Transverse colon (tissue), 4 donors: ENCODE results near the gene EFNA1. TPM values are rescaled to one million over a fixed set of nuclear protein-coding genes. Genes with fewer than 3 reads are reported as not detected.

Experiments
- DNase-seq: peaks from one replicate; pipeline ENCODE4 v3.0.0-alpha.2; 2019
- H3K27ac ChIP-seq, 4 donors: fragments of 200-600 bp; sonication (generic); 2 replicates each; pipeline ENCODE4 v1.5.1; 2016 to 2018; ENCODE audit warnings: inconsistent platforms in 4 of 4
- H3K27me3 ChIP-seq: fragments of 200-600 bp; sonication (generic); 2 replicates; pipeline ENCODE4 v1.5.1; 2017; ENCODE audit warnings: inconsistent platforms
- H3K36me3 ChIP-seq, 4 donors: fragments of 200-600 bp; sonication (generic); 2 replicates each; pipeline ENCODE4 v1.5.1; 2017 to 2019; ENCODE audit warnings: inconsistent platforms in 4 of 4
- H3K4me1 ChIP-seq, 4 donors: fragments of 200-600 bp; sonication (generic); 2 replicates each; pipeline ENCODE4 v1.5.1; 2017 to 2020; ENCODE audit warnings: inconsistent platforms in 4 of 4
- H3K4me3 ChIP-seq, 4 donors: fragments of 200-600 bp; sonication (generic); 1 replicate in 1 of 4; 2 replicates in 3 of 4; pipeline versions ENCODE4 v1.5.1 to v1.6.1; 2017 to 2019; ENCODE audit warnings: inconsistent platforms in 4 of 4
- H3K9me3 ChIP-seq, 2 donors: fragments of 200-600 bp; sonication (generic); 2 replicates each; pipeline ENCODE4 v1.5.1; 2017 to 2019; ENCODE audit warnings: inconsistent platforms in 2 of 2
- EP300 ChIP-seq: sonication (generic); formaldehyde crosslinking; IDR thresholded peaks from one replicate; pipeline ENCODE4 v1.6.1; 2017; ENCODE audit warnings: antibody characterized with exemption, low read depth
- POLR2A ChIP-seq: fragments of 450-650 bp; IDR thresholded peaks from one replicate; pipeline ENCODE4 v1.6.1; 2016; ENCODE audit warnings: antibody characterized with exemption, mild to moderate bottlenecking, moderate library complexity
- POLR2AphosphoS5 ChIP-seq, 3 donors: sonication (generic); formaldehyde crosslinking; IDR thresholded peaks; one replicate each; pipeline ENCODE4 v1.6.1; 2016; ENCODE audit warnings: antibody characterized with exemption in 3 of 3
- whole genome bisulfite sequencing, 2 donors: methylation state at CpG; one replicate each; pipeline ENCODE4 v1.1.5; 2018; ENCODE audit warnings: low coverage in 1 of 2; 5-methylcytosine and 5-hydroxymethylcytosine counted together
- in situ Hi-C, 4 donors: fragments of 200-750 bp; cut with MboI; loops; one replicate each; pipeline versions ENCODE4 v1.15.0 to v1.15.1; 2017; ENCODE audit warnings: low sequenced_read_pairs in 3 of 4, low pct_ligation_motif_present in 1 of 4, low pct_unique_long_range_greater_than_20kb in 1 of 4
- intact Hi-C: fragments of 100-400 bp; cut with DNase I; formaldehyde crosslinking; loops from one replicate; pipeline ENCODE4 v1.15.1; 2023; ENCODE audit warnings: low total_unique reads
- total RNA-seq, 4 donors: library from RNA; depleted of rRNA; stranded (reverse); fragments of >200 nt; gene quantifications; one replicate each; pipeline ENCODE4 v1.1.0, GENCODE V29; 2016
- TF ChIP-seq, protein P1 (sequence below), 5 experiments: fragments of 200-600 bp in 3 of 5; fragments of 450-650 bp in 2 of 5; sonication (generic) in 3 of 5; IDR thresholded peaks; 1 replicate in 2 of 5; 2 replicates in 3 of 5; pipeline ENCODE4 v1.5.1; 2016 to 2017; ENCODE audit warnings: antibody characterized with exemption in 5 of 5, inconsistent platforms in 3 of 5, mild to moderate bottlenecking in 2 of 5, moderate library complexity in 1 of 5

EFNA1 gene
- total RNA-seq, 4 donors from 2014 or later: 18.5 to 108 (median 62.7) TPM

GRCh38 chr1:155126556-155127104 lies 1.0 kb upstream of the EFNA1 start:
- DNase-seq: peak; percentile 56
- peak overlapping the region in 3 of 4 donors; percentile 53 to 71 (median 70) for H3K4me3 ChIP-seq
- intact Hi-C loops: loop anchor here (5.0 kb wide), 1 partner anchor 34 kb away; no protein-coding TSS in a partner anchor

DNA sequence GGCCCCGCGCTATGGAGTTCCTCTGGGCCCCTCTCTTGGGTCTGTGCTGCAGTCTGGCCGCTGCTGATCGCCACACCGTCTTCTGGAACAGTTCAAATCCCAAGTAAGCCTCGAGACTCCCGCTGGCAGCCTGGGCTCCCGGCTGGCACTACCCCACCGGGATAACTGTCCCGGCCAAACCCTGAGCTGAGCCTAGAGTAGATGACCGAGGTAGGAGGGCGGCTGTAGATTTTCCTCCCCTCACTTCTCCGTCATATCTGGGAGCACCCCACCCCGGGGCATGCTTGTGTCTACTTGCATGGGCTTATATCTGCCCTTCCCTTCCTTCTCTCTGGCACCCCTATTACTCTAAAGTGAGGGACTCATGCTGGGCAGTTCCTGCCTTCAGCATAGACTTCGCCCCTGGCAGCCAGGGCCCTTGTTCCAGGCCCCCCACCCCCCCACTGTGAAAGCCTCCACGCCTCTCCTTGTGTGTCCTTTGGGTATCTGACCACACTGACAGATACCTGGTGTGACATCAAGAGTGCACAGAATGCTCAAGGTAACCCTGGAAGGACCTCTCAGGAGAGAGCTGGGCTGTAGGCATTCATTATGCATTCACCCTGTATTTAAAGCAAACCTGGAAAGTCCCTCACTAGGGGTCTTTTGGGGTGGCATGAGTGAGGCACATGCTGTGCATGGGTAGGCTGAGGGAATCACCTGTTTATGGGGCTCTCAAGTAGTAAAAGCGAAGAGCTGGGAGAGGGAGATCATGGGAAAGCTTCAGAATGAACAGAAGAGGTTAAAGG lies 485 bp downstream of the EFNA1 start:
- intact Hi-C loops: loop anchor here (5.0 kb wide), 1 partner anchor 36 kb away; no protein-coding TSS in a partner anchor
- no peak for DNase-seq
- peak in 1 of 3 donors; percentile 1 for TF ChIP-seq POLR2AphosphoS5 (IDR thresholded peaks at IDR 0.05)
- no peak for TF ChIP-seq POLR2A
- TF ChIP-seq, protein P1, sequence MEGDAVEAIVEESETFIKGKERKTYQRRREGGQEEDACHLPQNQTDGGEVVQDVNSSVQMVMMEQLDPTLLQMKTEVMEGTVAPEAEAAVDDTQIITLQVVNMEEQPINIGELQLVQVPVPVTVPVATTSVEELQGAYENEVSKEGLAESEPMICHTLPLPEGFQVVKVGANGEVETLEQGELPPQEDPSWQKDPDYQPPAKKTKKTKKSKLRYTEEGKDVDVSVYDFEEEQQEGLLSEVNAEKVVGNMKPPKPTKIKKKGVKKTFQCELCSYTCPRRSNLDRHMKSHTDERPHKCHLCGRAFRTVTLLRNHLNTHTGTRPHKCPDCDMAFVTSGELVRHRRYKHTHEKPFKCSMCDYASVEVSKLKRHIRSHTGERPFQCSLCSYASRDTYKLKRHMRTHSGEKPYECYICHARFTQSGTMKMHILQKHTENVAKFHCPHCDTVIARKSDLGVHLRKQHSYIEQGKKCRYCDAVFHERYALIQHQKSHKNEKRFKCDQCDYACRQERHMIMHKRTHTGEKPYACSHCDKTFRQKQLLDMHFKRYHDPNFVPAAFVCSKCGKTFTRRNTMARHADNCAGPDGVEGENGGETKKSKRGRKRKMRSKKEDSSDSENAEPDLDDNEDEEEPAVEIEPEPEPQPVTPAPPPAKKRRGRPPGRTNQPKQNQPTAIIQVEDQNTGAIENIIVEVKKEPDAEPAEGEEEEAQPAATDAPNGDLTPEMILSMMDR (IDR thresholded peaks at IDR 0.05): no peak
- no peak for TF ChIP-seq EP300
- WGBS, 2 donors: 5 to 18% methylated on average over 1 to 14 of the region's 17 CpGs
- Histone ChIP-seq H3K4me1 (peaks cover 14 to 89% (median 65%) of the 10 kb centered on the region in 4 donors), H3K27ac (peak overlapping the region; percentile 93 to 100 (median 94)), H3K27me3 (no peaks in the 10 kb centered on the region), H3K9me3 (no peaks in the 10 kb centered on the region), H3K36me3 (peaks cover 0 to 17% (median 6%) of the 10 kb centered on the region in 4 donors), H3K4me3 (peak overlapping the region; percentile 53 to 71 (median 69))
- in situ Hi-C loops: no loop called here

More at GRCh38 chr1:155126556-155127104, 1.0 kb upstream of the EFNA1 start:
- H3K27me3 ChIP-seq: no peaks in the 10 kb centered on the region
- H3K9me3 ChIP-seq: no peaks in the 10 kb centered on the region
- 4% methylated on average over 32 of the region's 32 CpGs; no CpG with 5 or more reads in 1 of the 2 donors for WGBS, 2 donors
- in situ Hi-C loops: no loop called here
- peak overlapping the region; percentile 93 to 100 (median 94) for H3K27ac ChIP-seq
- H3K36me3 ChIP-seq: peaks cover 0 to 3% (median 1%) of the 10 kb centered on the region in 4 donors
- H3K4me1 ChIP-seq: peaks cover 14 to 79% (median 66%) of the 10 kb centered on the region in 4 donors
- TF ChIP-seq POLR2AphosphoS5 (IDR thresholded peaks at IDR 0.05): no peak
- TF ChIP-seq, protein P1 (IDR thresholded peaks at IDR 0.05): peak in 1 of 5 experiments; percentile 7

GRCh38 chr1:155128755-155129473 lies 1.2 kb downstream of the EFNA1 start:
- WGBS, 2 donors: 8% methylated on average over 12 of the region's 14 CpGs; no CpG with 5 or more reads in 1 of the 2 donors
- H3K27ac ChIP-seq: peak overlapping the region; percentile 93 to 100 (median 94)
- peak; percentile 85 for DNase-seq
- peaks cover 0 to 23% (median 6%) of the 10 kb centered on the region in 4 donors for H3K36me3 ChIP-seq
- in situ Hi-C loops: no loop called here
- peak overlapping the region; percentile 53 to 71 (median 69) for H3K4me3 ChIP-seq
- intact Hi-C loops: loop anchor here (5.0 kb wide), 1 partner anchor 37 kb away; no protein-coding TSS in a partner anchor
- H3K27me3 ChIP-seq: no peaks in the 10 kb centered on the region
- H3K9me3 ChIP-seq: no peaks in the 10 kb centered on the region
- TF ChIP-seq, protein P1 (IDR thresholded peaks at IDR 0.05): no peak
- TF ChIP-seq POLR2AphosphoS5 (IDR thresholded peaks at IDR 0.05) (peak; percentile 88 to 98 (median 97)), EP300 (peak; percentile 58), POLR2A (peak; percentile 97)
- peaks cover 14 to 92% (median 68%) of the 10 kb centered on the region in 4 donors for H3K4me1 ChIP-seq
